Measurements from ENCODE around the gene RASA3.
"Not testable (repeated sequence)": the region's sequence is repeated elsewhere in the genome, so short reads cannot be mapped to it uniquely, and the experiment has no call there.

Gene RASA3

DNA sequence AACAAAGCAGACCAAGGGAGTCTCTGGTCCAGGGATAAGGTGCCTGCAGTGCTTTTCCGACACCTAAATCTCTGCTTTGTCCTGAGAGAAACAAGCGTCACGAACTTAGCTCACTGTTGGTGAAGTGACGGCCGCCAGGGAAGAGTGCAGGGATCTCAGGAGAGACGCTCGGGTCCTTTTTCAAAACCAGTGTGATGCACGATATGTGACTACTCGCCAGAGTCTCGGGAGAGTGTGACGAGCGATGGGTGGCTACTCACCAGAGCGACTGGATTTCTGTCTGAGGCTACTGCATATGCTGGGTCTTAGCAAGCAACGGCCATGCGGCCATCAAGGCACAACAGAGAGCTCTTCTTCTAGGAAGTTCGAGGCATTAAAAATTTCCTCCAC lies 30.1 kb upstream of the RASA3 start:
- no peaks in the 10 kb centered on the region for H3K9me3 ChIP-seq (ENCODE audit: control insufficient read depth, insufficient read depth, low read length)
- H3K4me1 ChIP-seq (ENCODE audit: insufficient read depth, low read length) = peaks cover 4% of the 10 kb centered on the region; the same call in 1 of the 2 replicates
- no peaks in the 10 kb centered on the region for H3K36me3 ChIP-seq (ENCODE audit: insufficient read depth, low read length)
- no peak overlapping the region for H3K9ac ChIP-seq (ENCODE audit: low read depth, low read length)

DNA sequence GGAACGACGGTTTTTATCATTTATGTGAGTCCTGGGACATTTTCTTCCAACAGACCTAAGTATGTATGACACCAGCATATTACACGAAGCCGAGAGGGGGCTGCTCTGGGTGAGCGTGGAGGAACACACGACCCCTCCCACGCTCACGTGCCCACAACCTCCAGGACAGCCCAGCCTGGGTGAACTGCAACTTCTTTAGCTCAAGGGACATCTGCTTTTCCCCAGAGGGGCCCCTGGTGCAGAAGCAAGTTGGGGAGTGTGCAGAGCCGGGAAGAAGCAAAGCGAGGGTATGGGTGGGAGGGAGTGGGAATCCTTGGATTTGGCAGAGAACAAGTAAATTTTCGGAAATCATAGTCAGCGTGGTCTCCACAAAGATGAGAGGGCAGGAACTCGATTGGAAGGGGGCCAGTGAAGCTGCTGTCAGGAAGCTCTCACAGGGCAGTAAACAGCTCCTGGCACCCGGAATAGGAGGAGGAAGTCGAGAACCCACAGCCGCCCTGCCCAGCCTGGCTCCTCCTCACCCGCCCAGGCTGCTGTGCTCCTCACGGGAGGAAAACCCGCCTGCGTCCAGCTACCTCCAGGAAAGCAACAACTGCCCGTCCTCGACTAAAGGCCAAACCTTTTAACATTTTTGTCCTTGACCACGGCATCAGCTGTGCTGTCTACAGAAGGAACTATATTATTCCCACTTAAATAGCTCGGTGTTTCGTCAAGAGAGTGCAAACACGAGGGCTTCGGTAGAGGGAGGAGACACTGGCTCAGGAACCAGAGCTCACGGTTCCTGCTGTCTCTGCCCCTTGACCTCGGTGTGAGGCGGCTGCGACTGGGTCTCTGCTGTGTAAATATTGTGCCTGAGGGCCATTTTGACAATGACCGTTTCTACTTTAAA lies 29.5 kb upstream of the RASA3 start:
- no peaks in the 10 kb centered on the region for H3K9me3 ChIP-seq (ENCODE audit: control insufficient read depth, insufficient read depth, low read length)
- no peak overlapping the region for H3K9ac ChIP-seq (ENCODE audit: low read depth, low read length)
- peaks cover 4% of the 10 kb centered on the region; the same call in 1 of the 2 replicates for H3K4me1 ChIP-seq (ENCODE audit: insufficient read depth, low read length)
- H3K36me3 ChIP-seq (ENCODE audit: insufficient read depth, low read length) = no peaks in the 10 kb centered on the region

DNA sequence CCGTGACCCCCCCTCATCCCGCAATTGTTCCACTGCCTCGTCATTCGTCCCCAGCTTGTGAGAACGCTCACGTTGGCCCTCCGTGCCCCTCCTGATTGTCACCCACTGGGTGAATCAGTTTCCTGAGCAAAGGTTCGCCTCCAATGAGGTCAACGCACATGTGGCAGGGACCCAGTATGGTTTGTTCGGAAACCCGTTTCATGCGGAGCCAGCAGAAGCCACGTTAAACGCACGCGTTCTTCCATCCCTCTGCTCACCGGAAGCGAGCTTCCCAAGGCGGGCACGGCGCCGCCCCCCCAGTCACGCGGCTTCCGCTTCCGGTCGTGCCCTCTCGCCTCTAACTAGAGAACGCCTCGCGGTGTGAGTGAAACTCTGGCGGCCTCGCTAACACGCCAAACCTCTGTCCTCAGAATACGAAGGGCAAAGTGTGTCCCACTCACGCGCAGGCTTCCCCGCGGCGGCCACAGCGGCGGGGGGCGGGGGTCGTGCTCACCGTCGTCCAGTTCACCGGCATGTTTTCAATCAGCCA lies 28.7 kb upstream of the RASA3 start:
- Histone ChIP-seq H3K9me3 (ENCODE audit: control insufficient read depth, insufficient read depth, low read length) (no peaks in the 10 kb centered on the region), H3K4me1 (ENCODE audit: insufficient read depth, low read length) (peaks cover 4% of the 10 kb centered on the region; the same call in 1 of the 2 replicates), H3K36me3 (ENCODE audit: insufficient read depth, low read length) (no peaks in the 10 kb centered on the region), H3K9ac (ENCODE audit: low read depth, low read length) (no peak overlapping the region)

DNA sequence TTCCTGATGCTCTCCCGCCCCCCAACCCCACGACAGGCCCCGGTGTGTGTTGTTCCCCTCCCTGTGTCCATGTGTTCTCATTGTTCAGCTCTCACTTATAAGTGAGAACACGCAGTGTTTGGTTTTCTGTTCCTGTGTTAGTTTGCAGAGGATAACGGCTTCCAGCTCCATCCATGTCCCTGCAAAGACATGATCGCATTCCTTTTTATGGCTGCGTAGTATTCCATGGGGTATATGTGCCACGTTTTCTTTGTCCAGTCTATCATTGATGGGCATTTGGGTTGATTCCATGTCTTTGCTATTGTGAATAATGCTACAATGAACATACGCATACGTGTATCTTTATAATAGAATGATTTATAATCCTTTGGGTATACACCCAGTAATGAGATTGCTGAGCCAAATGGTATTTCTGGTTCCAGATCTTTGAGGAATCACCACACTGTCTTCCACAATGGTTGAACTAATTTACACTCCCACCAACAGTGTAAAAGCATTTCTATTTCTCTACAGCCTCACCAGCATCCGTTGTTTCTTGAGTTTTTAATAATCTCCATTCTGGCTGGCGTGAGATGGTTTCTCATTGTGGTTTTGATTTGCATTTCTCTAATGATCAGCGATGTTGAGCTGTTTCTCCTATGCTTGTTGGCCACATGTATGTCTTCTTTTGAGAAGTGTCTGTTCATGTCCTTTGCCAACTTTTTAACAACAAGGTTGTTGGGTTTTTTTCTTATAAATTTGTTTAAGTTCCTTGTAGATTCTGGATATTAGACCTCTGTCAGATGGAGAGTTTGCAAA lies 26.6 kb upstream of the RASA3 start:
- not testable (repeated sequence) for H3K4me1 ChIP-seq (ENCODE audit: insufficient read depth, low read length); H3K36me3 ChIP-seq (ENCODE audit: insufficient read depth, low read length); H3K9ac ChIP-seq (ENCODE audit: low read depth, low read length); H3K9me3 ChIP-seq (ENCODE audit: control insufficient read depth, insufficient read depth, low read length)

DNA sequence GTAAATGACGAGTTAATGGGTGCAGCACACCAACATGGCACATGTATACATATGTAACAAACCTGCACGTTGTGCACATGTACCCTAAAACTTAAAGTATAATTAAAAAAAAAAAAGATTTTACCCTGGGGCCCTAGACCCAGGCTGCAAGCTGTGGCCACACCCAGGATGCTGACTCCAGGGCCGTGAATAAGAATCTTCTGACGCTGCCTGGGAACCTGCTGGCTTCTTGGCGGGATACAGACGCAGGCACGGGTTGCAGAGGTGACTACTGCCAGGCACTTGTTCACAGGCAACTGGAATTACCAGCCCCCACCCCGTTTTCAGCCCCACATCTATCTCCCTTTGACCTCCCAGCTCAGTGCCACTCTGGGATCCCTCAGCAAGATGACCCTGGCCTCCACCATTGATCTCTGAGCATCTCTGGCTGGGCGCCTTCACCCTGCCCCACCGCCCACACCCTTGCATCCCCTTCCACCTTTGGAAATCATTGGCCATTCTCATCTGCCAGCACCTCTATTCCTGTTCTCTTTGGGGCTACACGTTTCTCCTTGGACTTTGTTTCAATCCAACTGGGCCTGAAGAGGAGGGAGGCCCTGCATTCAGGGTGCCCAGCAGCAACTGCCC lies 25.6 kb upstream of the RASA3 start:
- Histone ChIP-seq H3K36me3 (ENCODE audit: insufficient read depth, low read length) (no peaks in the 10 kb centered on the region), H3K9me3 (ENCODE audit: control insufficient read depth, insufficient read depth, low read length) (no peaks in the 10 kb centered on the region), H3K4me1 (ENCODE audit: insufficient read depth, low read length) (peaks cover 4% of the 10 kb centered on the region; the same call in 1 of the 2 replicates), H3K9ac (ENCODE audit: low read depth, low read length) (no peak overlapping the region)

DNA sequence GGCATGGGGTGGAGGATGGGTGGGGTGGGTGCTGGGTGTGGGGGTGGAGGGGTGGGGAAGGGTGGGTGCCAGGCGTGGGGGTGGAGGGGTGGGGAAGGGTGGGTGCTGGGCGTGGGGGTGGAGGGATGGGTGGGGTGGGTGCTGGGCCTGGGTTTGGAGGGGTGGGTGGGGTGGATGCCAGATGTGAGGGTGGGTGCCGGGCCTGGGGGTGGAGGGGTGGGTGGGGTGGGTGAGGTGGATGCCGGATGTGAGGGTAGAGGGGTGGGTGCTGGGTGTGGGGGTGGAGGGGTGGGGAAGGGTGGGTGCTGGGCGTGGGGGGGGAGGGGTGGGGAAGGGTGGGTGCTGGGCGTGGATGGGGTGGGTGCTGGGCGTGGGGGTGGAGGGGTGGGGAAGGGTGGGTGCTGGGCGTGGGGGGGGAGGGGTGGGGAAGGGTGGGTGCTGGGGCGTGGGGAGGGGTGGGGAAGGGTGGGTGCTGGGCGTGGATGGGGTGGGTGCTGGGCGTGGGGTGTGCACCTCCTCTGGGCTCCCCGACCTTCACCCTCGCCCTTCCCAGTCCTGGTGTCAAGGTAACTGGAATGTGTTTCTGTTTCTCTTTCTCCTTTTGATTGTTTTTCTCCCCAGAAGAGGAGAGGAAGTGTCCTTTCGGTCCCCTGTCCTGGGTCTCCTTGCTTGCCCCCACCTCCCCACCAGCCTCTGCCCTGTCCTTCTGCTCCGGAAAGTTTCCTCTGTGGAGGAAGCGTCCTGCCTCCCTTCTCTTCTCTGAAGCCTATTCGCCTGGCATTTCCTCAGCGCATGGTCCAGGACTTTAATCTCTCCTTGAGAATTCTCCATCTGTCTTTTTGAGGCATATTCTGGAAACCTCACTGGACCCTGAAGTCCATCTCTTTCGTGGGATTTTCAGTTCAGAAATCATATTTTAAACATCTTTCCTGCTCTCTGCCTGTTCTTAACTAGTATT lies 23.8 kb upstream of the RASA3 start:
- Histone ChIP-seq H3K9ac (ENCODE audit: low read depth, low read length) (no peak overlapping the region), H3K36me3 (ENCODE audit: insufficient read depth, low read length) (no peaks in the 10 kb centered on the region), H3K9me3 (ENCODE audit: control insufficient read depth, insufficient read depth, low read length) (no peaks in the 10 kb centered on the region), H3K4me1 (ENCODE audit: insufficient read depth, low read length) (no peaks in the 10 kb centered on the region; the same call in 1 of the 2 replicates)

DNA sequence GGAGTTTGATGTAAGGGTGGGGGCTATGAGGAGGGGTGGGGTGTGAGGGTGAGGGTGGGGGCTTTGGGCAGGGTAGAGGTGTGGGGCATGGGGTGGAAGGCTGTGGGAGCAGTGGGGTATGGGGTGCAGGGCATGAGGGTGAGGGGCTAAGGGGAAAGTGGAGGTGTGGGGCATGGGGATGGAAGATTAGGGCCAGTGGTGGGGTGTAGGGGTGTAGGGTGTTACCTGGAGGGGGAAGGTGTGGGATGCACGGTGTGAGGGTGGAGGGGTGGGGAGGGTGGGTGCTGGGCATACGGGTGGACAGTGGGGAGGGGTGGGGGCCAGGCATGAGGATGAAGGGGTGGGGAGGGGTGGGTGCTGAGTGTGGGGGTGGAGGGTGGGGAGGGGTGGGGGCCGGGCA lies 22.9 kb upstream of the RASA3 start:
- H3K36me3 ChIP-seq (ENCODE audit: insufficient read depth, low read length) = no peaks in the 10 kb centered on the region
- H3K9ac ChIP-seq (ENCODE audit: low read depth, low read length) = no peak overlapping the region
- no peaks in the 10 kb centered on the region for H3K9me3 ChIP-seq (ENCODE audit: control insufficient read depth, insufficient read depth, low read length)
- H3K4me1 ChIP-seq (ENCODE audit: insufficient read depth, low read length) = no peaks in the 10 kb centered on the region; the same call in 1 of the 2 replicates

DNA sequence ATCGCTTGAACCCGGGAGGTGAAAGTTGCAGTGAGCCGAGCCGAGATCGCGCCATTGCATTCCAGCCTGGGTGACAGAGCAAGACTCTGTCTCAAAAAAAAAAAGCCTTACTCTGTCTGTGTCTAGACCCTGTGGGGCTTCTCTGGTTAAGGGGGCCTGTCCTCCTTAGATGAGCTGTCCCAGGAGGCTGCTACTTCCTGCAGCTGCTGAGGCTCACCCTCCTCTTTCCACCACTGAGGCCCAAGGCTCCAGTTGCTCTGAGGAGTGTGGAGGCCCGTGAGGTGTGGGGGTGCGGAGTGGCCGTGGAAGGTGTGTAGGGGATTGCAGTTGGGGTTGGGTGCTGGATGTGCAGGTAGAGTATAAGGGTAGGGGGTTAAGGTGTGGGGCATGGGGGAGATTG lies 22.1 kb upstream of the RASA3 start:
- Histone ChIP-seq H3K4me1 (ENCODE audit: insufficient read depth, low read length) (no peaks in the 10 kb centered on the region; the same call in 1 of the 2 replicates), H3K9me3 (ENCODE audit: control insufficient read depth, insufficient read depth, low read length) (no peaks in the 10 kb centered on the region), H3K9ac (ENCODE audit: low read depth, low read length) (no peak overlapping the region), H3K36me3 (ENCODE audit: insufficient read depth, low read length) (no peaks in the 10 kb centered on the region)

DNA sequence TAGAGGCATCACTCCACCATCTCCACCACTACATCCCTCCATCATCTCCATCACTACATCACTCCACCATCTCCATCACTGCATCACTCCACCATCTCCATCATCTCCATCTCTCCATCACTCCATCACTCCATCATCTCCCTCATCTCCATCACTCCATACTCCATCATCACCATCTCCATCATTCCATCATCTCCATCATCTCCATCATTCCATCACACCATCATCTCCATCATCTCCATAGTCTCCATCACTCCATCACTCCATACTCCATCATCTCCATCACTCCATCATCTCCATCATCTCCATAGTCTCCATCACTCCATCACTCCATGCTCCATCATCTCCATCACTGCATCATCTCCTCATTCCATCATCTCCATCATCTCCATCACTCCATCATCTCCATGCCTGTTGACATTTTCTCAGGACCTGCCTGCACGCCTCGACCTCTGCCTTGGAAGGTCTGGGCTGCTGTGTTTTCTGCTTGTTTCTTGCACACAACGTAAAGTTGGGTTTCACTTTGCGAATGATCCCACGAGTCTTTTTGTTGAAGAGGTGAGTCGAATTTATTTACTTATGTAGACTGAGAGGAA lies 21.2 kb upstream of the RASA3 start:
- Histone ChIP-seq H3K9ac (ENCODE audit: low read depth, low read length) (no peak overlapping the region), H3K4me1 (ENCODE audit: insufficient read depth, low read length) (no peaks in the 10 kb centered on the region; the same call in 1 of the 2 replicates), H3K9me3 (ENCODE audit: control insufficient read depth, insufficient read depth, low read length) (no peaks in the 10 kb centered on the region), H3K36me3 (ENCODE audit: insufficient read depth, low read length) (no peaks in the 10 kb centered on the region)

DNA sequence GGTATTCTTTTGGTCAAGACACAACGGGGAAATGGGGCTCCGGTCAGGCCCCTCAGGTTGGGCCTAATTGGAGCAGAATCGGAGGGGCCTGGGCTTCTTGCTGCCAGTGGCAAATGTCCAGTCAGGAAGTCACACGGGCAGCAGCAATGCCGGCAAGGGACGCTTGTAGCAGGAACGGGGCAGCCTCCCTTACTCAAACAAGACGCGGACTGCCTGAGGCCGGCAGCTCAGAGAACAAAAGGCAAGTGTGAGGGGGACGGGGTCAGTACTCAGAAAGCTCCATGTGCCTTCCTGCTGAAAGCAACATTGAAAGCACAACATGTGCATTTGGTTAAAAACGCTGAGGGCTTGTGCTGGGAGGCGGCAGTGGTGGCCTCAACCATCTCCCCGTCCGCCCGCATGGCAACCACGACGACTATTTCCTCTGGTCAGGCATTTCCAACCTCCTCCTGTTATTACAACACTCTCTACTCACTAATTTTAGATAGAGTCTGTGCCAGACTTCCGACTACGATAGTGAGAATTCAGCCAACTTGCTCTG lies 20.5 kb upstream of the RASA3 start:
- H3K9me3 ChIP-seq (ENCODE audit: control insufficient read depth, insufficient read depth, low read length) = no peaks in the 10 kb centered on the region
- no peaks in the 10 kb centered on the region for H3K36me3 ChIP-seq (ENCODE audit: insufficient read depth, low read length)
- no peaks in the 10 kb centered on the region; the same call in 1 of the 2 replicates for H3K4me1 ChIP-seq (ENCODE audit: insufficient read depth, low read length)
- no peak overlapping the region for H3K9ac ChIP-seq (ENCODE audit: low read depth, low read length)

DNA sequence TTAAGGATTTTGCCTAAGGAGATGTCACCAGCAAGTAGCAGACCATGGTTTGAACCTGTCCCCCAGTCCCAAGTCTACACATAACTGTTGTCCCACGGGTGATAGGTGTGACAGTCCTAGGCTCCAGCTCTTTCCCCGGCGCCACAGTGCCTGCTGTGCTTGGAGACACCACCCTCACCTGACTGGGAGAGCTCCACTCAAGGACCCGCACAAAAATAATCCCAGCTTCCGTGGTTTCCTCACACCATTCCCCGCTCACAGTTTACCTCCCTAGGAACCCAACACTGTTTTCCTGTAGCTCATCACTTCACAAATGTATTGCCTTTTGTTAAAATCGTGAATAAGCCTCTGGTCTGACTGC lies 19.8 kb upstream of the RASA3 start:
- Histone ChIP-seq H3K36me3 (ENCODE audit: insufficient read depth, low read length) (no peaks in the 10 kb centered on the region), H3K9ac (ENCODE audit: low read depth, low read length) (no peak overlapping the region), H3K9me3 (ENCODE audit: control insufficient read depth, insufficient read depth, low read length) (no peaks in the 10 kb centered on the region), H3K4me1 (ENCODE audit: insufficient read depth, low read length) (no peaks in the 10 kb centered on the region; the same call in 1 of the 2 replicates)

DNA sequence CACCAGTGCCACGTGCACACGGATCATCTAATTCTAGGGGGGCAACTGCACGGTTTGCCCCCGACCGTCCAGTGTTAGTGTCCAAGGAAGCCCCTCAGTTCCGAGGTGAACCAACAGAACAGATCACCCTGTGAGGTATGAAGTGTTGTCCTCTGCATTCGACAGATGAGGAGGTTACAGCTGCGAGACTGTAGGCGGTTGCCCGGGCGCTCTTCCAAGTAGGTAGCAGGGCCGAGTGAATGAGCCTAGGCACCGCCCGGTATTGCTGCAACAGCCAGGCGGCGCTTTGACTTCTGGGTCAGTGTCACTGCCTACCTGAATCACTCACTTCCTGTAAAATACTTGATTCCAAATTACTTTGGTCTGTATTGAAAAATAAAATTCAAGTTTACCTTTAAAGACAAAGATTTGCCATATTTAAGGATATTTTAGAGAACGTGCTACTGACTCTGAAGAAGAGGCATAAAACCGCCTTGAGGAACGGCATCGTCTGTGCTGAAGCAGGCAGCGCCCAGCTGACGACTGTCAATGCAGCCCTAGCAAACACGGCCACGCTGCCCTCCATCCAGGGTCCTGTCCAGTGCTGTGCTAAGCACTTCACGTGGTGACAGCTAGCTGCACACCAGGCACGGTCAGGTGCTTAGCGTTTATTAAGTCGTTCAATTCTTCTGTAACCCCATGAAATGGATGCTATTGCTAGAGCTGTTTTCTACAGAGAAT lies 19.3 kb upstream of the RASA3 start:
- Histone ChIP-seq H3K4me1 (ENCODE audit: insufficient read depth, low read length) (no peaks in the 10 kb centered on the region; the same call in 1 of the 2 replicates), H3K9me3 (ENCODE audit: control insufficient read depth, insufficient read depth, low read length) (no peaks in the 10 kb centered on the region), H3K36me3 (ENCODE audit: insufficient read depth, low read length) (no peaks in the 10 kb centered on the region), H3K9ac (ENCODE audit: low read depth, low read length) (no peak overlapping the region)
